HG03558 (cell line): ENCODE data around the gene ARMH3.

Experiments
- ATAC-seq: cut with Tn5 transposase; IDR thresholded peaks from one replicate; pipeline ENCODE4 v1.9.1; 2021; ENCODE audit warnings: moderate number of reproducible peaks; ENCODE audit not compliant: unreplicated experiment; ENCODE audit errors: extremely low read depth

Gene ARMH3

GRCh38 chr10:101875068-101875688, 180.8 kb downstream of the ARMH3 start:
- no peak for ATAC-seq

- ATAC-seq, result no peak
Observed at GRCh38 chr10:101874252-101874651, 181.7 kb downstream of the ARMH3 start.

GRCh38 chr10:101867931-101868330, 188.0 kb downstream of the ARMH3 start:
- ATAC-seq, result no peak

GRCh38 chr10:101859530-101859929, 196.4 kb downstream of the ARMH3 start:
- ATAC-seq, result no peak

- ATAC-seq, result no peak
Observed at GRCh38 chr10:101858723-101859500, 197.1 kb downstream of the ARMH3 start.

GRCh38 chr10:101857802-101858476, 198.0 kb downstream of the ARMH3 start:
- no peak for ATAC-seq

- ATAC-seq, result no peak
Observed at GRCh38 chr10:101856626-101857025, 199.3 kb downstream of the ARMH3 start.

GRCh38 chr10:101851411-101852116, 204.4 kb downstream of the ARMH3 start:
- no peak for ATAC-seq

- no peak for ATAC-seq
Observed at GRCh38 chr10:101850749-101851148, 205.2 kb downstream of the ARMH3 start.

- ATAC-seq, result no peak
Observed at GRCh38 chr10:101848894-101849351, 207.1 kb downstream of the ARMH3 start.

GRCh38 chr10:101848408-101848807, 207.6 kb downstream of the ARMH3 start:
- no peak for ATAC-seq

- no peak for ATAC-seq
Observed at GRCh38 chr10:101845893-101846292, 210.1 kb downstream of the ARMH3 start.

- ATAC-seq, result no peak
Observed at GRCh38 chr10:101843032-101844021, 212.6 kb downstream of the ARMH3 start, which contains the start of gene KCNIP2. KCNIP2 (minus strand) TSS chr10:101843800; CDS start chr10:101843568, 232 bp downstream.

- no peak for ATAC-seq
Observed at GRCh38 chr10:101841826-101842225, 214.1 kb downstream of the ARMH3 start.

GRCh38 chr10:101840741-101841453, 215.1 kb downstream of the ARMH3 start:
- no peak for ATAC-seq

- ATAC-seq, result no peak
Observed at GRCh38 chr10:101840102-101840684, 215.8 kb downstream of the ARMH3 start.

- ATAC-seq, result no peak
Observed at GRCh38 chr10:101839416-101840063, 216.4 kb downstream of the ARMH3 start.

- no peak for ATAC-seq
Observed at GRCh38 chr10:101839002-101839401, 217.0 kb downstream of the ARMH3 start.
